H1 (cell line): ENCODE measurements around the gene SLC6A3. TPM values are rescaled to one million over a fixed set of nuclear protein-coding genes. Genes with fewer than 3 reads are reported as not detected.

Source experiments
- EGR1 ChIP-seq: IDR thresholded peaks from 2 replicates; pipeline ENCODE4 v1.6.1; 2011; ENCODE audit warnings: low read depth, low read length, borderline replicate concordance
- JUND ChIP-seq: IDR thresholded peaks from 2 replicates; pipeline ENCODE4 v1.6.1; 2011; ENCODE audit warnings: mild to moderate bottlenecking, improper control_type of control experiment, low read length
- KDM4A ChIP-seq: IDR thresholded peaks from one replicate; pipeline ENCODE4 v1.7.1; 2012; ENCODE audit warnings: low read depth, mild to moderate bottlenecking, moderate library complexity, low read length, inconsistent platforms; ENCODE audit not compliant: severe bottlenecking
- MAFK ChIP-seq: IDR thresholded peaks from 2 replicates; pipeline ENCODE4 v1.6.1; 2012; ENCODE audit warnings: low read depth, mild to moderate bottlenecking, improper control_type of control experiment, low read length
- SIN3A ChIP-seq, 2 experiments: IDR thresholded peaks in 1 of 2; conservative IDR thresholded peaks in 1 of 2; 2 replicates each; pipeline ENCODE4 v1.6.1; 2011 to 2012; ENCODE audit warnings: low read length in 2 of 2, improper control_type of control experiment in 1 of 2, low read depth in 1 of 2, mild to moderate bottlenecking in 1 of 2
- SP1 ChIP-seq: IDR thresholded peaks from 2 replicates; pipeline ENCODE4 v1.6.1; 2011; ENCODE audit warnings: low read depth, low read length
- TEAD4 ChIP-seq: IDR thresholded peaks from 2 replicates; pipeline ENCODE4 v1.6.1; 2012; ENCODE audit warnings: low read depth, low read length, inconsistent platforms, mixed read lengths
- polyA plus RNA-seq, 7 experiments: library from polyadenylated mRNA; depleted of rRNA in 3 of 7; stranded (reverse) in 5 of 7; unstranded in 2 of 7; fragments of >200 nt in 5 of 7; fragments of 200-250 nt in 2 of 7; gene quantifications; 1 replicate in 5 of 7; 2 replicates in 1 of 7; 4 replicates in 1 of 7; pipeline versions ENCODE4 v1.2.1 to v1.2.3, GENCODE V29; 2011 to 2013; ENCODE audit warnings: missing spikeins in 2 of 7, mixed read lengths in 2 of 7
- total RNA-seq: library from RNA; stranded (reverse); fragmentation: NEBNext Ultra II Directional; extraction: Animal tissue kit (Norgen Biotek cat#: 25700); gene quantifications from 2 replicates; pipeline ENCODE4 v1.2.1, GENCODE V29; 2021
- TF ChIP-seq, protein P1 (sequence below): IDR thresholded peaks from 2 replicates; pipeline ENCODE4 v1.6.1; 2012; ENCODE audit warnings: inconsistent platforms

The SLC6A3 gene
- total and polyA plus RNA-seq, 2 of the 8 experiments (the other 6 are each of a cell fraction or from before 2014, with no cell fraction given), result 0.48 to 0.91 TPM

DNA sequence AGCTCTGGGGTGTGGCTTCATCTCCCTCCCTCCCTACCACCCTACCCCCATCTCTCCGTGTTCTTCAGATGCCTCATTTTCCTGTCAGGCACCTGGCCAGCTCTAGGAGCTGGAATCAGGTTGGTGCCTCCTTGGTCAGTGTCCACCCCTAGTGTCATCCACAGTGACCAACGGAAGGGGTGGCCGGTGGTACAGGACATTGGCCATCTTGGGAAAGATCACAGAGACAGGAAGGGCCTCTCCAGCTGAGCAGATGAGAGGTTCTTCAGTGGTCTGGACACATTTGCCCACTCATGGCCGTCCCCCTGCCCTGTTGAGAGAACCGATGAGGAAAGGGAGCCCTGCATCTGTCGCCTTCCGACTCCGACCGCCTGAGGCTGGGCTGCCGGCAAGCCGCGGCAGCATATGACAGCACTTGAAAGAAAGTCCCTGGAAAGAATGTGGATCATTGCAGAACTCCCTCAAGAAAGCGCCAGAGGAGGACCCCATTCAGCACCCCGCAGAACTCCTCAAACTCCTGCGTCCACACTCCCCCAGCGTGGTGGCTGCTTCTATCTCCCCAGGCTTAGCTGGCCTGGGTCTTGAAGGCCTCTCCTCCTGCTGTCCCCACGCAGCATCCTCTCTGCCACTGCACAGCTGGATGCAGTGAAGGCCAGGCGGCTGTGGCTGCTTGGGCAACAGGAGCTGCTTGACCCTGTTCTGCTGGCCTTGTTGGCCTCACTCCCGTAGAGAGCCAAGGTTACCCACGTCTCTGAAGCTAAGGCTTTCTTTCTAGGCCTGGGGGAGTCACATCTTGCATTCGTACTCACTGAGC is 98.4 kb downstream of the SLC6A3 start (continued):
- TF ChIP-seq SIN3A (conservative IDR thresholded peaks at IDR 0.05 in 1 of 2, IDR thresholded peaks at IDR 0.05 in 1 of 2; ENCODE audit: low read depth in 1 of 2, low read length in 2 of 2), result no peak
- TF ChIP-seq MAFK, result no peak
- no peak for TF ChIP-seq KDM4A
- TF ChIP-seq TEAD4, result no peak
- no peak for TF ChIP-seq EGR1
- TF ChIP-seq SP1, result no peak
- no peak for TF ChIP-seq JUND
- TF ChIP-seq, protein P1, sequence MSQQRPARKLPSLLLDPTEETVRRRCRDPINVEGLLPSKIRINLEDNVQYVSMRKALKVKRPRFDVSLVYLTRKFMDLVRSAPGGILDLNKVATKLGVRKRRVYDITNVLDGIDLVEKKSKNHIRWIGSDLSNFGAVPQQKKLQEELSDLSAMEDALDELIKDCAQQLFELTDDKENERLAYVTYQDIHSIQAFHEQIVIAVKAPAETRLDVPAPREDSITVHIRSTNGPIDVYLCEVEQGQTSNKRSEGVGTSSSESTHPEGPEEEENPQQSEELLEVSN, result no peak
